Liver (tissue), 3 donors: ENCODE data around the gene NOX4.

ENCODE experiments used
- CTCF ChIP-seq: fragments of 150-350 bp; IDR thresholded peaks from 2 replicates; pipeline ENCODE4 v1.5.1; 2017; ENCODE audit warnings: improper control_type of control experiment, low read depth, low read length; ENCODE audit not compliant: missing input control
- FOXA1 ChIP-seq: IDR thresholded peaks from 2 replicates; pipeline ENCODE4 v1.6.1; 2016; ENCODE audit warnings: antibody characterized with exemption
- FOXA2 ChIP-seq: IDR thresholded peaks from 2 replicates; pipeline ENCODE4 v1.6.1; 2016; ENCODE audit warnings: antibody characterized with exemption
- GABPA ChIP-seq, 2 donors: IDR thresholded peaks in 1 of 2; conservative IDR thresholded peaks in 1 of 2; 2 replicates each; pipeline ENCODE4 v1.6.1; 2016; ENCODE audit warnings: antibody characterized with exemption in 2 of 2, mild to moderate bottlenecking in 1 of 2, moderate library complexity in 1 of 2
- JUND ChIP-seq, 2 donors: IDR thresholded peaks; 2 replicates each; pipeline ENCODE4 v1.6.1; 2016; ENCODE audit warnings: antibody characterized with exemption in 2 of 2
- MAX ChIP-seq: IDR thresholded peaks from 2 replicates; pipeline ENCODE4 v1.6.1; 2016; ENCODE audit warnings: antibody characterized with exemption
- REST ChIP-seq: IDR thresholded peaks from 2 replicates; pipeline ENCODE4 v1.6.1; 2016; ENCODE audit warnings: antibody characterized with exemption, mild to moderate bottlenecking
- SP1 ChIP-seq: IDR thresholded peaks from 2 replicates; pipeline ENCODE4 v1.6.1; 2018; ENCODE audit warnings: antibody characterized with exemption, mild to moderate bottlenecking
- YY1 ChIP-seq: IDR thresholded peaks from 2 replicates; pipeline ENCODE4 v1.6.1; 2016; ENCODE audit warnings: antibody characterized with exemption, mild to moderate bottlenecking
- donor health status: healthy.
- donor health status: healthy.

GRCh38 chr11:89504270-89504669, 13.1 kb upstream of the NOX4 start:
- TF ChIP-seq GABPA (IDR thresholded peaks at IDR 0.05 in 1 of 2, conservative IDR thresholded peaks at IDR 0.05 in 1 of 2) (no peak), SP1 (no peak), YY1 (no peak), CTCF (no peak), MAX (no peak), FOXA1 (no peak), JUND (IDR thresholded peaks at IDR 0.05) (no peak), FOXA2 (no peak), REST (no peak)
